Fibroblast of the aortic adventitia (primary cell): ENCODE measurements around the gene COPZ2. TPM values are rescaled to one million over a fixed set of nuclear protein-coding genes. Genes with fewer than 3 reads are reported as not detected.
A peak's percentile ranks its signal among the peaks of the same experiment; 100 is the strongest.

Experiments
- DNase-seq: peaks from one replicate; pipeline ENCODE4 v3.0.0-alpha.2; 2010; ENCODE audit warnings: low read depth
- H3K4me3 ChIP-seq: 2 replicates; pipeline ENCODE4 v1.5.1; 2011; ENCODE audit warnings: low read depth, mild to moderate bottlenecking, control low read depth, low read length, moderate library complexity
- total RNA-seq: library from RNA; depleted of rRNA; stranded (reverse); fragments of >200 nt; gene quantifications from 2 replicates; pipeline ENCODE4 v1.2.3, GENCODE V29; 2012; ENCODE audit warnings: low replicate concordance
- TF ChIP-seq, protein P1 (sequence below): IDR thresholded peaks from 2 replicates; pipeline ENCODE4 v1.5.1; 2011; ENCODE audit warnings: mild to moderate bottlenecking, low read length, control low read depth, inconsistent platforms; ENCODE audit not compliant: insufficient read depth

The COPZ2 gene
- total RNA-seq, 1 donor, result 80.5 TPM

DNA sequence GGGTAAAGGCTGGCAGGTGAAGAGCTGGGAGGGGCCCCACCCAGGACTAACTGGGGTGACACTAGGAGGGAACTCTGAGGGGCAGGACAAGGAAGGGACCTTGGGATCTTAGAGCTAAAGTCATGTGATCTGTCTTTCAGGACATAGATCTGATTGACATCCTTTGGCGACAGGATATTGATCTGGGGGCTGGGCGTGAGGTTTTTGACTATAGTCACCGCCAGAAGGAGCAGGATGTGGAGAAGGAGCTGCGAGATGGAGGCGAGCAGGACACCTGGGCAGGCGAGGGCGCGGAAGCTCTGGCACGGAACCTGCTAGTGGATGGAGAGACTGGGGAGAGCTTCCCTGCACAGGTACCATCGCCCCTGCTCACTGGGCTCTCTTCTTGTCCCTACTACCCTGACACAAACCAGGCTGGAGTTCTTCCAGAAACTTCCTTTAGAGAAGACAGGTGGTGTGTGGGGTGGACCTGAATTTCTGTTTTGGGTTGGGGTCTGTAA is 18.7 kb upstream of the COPZ2 start:
- TF ChIP-seq, protein P1, sequence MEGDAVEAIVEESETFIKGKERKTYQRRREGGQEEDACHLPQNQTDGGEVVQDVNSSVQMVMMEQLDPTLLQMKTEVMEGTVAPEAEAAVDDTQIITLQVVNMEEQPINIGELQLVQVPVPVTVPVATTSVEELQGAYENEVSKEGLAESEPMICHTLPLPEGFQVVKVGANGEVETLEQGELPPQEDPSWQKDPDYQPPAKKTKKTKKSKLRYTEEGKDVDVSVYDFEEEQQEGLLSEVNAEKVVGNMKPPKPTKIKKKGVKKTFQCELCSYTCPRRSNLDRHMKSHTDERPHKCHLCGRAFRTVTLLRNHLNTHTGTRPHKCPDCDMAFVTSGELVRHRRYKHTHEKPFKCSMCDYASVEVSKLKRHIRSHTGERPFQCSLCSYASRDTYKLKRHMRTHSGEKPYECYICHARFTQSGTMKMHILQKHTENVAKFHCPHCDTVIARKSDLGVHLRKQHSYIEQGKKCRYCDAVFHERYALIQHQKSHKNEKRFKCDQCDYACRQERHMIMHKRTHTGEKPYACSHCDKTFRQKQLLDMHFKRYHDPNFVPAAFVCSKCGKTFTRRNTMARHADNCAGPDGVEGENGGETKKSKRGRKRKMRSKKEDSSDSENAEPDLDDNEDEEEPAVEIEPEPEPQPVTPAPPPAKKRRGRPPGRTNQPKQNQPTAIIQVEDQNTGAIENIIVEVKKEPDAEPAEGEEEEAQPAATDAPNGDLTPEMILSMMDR, result no peak
- DNase-seq, result no peak
- H3K4me3 ChIP-seq, result peak overlapping the region; percentile 52

DNA sequence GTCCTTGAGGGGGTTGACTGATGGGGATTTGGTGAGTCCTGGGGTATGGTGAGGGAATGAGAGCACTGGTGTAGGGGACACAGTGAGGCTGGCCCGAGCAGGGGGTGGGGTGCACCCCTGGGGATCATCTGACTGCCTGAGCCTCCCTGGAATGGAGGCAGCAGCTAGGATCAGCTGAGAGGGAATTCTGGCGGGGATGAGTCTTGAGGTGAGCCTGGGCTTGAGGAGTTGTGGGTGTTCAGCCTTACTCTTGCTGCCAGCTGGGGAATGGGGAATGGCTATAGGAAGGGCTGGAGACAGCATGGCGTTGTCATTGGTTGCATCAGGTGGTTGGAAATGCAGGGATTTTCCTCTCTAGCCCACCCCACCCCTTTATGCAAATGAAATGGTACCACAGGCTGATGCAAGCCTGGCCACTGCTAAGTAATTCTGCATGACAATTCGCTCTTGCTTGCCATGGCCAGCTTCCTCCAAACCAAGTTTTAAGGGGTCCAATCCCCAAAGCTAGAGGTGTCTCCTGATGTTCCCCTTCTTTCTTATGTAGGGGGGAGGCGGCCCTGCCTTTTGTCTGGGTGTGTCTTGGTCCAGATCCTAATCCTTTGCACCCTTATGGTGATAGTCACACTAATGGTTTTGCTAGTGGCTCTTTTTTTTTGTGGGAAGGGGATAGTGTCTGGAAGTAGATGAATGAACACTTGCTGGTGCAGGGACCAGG is 18.1 kb upstream of the COPZ2 start:
- peak; percentile 96 for DNase-seq
- TF ChIP-seq, protein P1, result no peak
- H3K4me3 ChIP-seq, result peak overlapping the region; percentile 69

DNA sequence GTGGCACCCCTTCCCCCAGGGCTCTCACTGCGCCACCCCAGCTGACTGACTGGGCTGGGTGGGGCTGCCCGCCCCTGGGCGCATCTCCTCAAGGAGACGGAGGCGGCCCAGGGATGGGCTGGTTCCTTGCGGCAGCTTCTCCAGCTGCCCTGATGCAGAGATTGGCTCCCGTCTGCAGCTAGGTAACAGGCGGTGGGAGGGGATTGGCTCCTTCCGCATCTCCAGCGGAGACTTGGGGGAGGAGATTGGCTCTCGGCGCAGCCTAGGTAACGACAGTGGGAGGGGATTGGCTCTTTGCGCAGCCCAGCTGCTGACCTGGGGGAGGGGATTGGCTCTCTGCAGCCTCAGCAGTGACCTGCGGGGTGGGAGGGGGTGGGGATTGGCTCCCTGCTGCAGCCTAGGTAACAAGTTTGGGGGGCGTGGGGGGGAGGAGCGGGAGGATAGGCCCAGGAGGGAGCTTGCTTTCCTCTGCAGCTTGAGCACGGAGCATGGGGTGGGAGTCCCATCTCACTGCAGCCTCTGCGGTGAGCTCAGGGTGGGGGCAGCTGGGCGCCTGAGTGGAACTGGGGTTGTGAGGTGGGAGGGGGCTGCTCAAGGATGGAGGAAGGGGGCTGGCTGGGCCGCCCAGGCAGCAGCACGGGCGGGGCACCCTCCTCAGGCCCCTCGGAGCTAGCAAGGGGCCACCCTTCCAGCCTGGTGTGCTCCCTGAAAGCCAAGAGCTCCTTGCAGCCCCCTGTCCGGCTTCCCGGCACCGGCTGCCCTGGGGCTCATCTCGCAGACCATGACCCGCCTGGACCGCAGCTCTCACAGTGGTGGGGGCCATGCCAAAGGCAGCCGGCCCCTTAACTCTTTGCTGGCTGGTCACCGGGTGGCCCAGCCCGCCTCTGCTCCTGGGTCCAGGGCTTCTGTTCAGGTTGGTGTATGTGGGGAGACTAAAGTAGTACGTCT is 16.9 kb upstream of the COPZ2 start:
- DNase-seq, result peak; percentile 84
- TF ChIP-seq, protein P1, result no peak
- peak overlapping the region; percentile 69 for H3K4me3 ChIP-seq

DNA sequence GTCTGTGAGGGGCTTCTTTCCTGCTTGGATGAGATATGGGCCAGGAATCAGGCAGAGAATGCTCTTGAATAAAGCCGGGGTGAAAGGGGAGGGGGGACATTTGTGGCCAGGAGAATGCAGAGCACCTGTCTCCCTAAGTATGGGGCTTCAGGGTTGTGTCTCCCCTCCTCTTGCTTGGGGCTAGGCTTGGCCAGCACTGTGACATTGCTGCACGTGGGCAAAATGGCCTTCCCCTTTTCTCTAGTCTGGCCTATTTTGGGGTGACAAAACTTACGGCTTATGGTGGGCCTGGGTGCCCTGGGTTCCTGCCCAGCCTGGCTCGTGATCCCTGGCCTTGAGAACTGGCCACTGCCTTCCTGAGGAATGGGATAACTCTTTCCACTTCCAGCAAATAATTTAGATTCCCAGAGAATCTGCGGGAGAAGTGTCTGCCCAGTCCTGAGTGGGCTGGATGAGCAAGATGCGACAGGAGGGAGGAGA is 16.2 kb upstream of the COPZ2 start:
- peak overlapping the region; percentile 69 for H3K4me3 ChIP-seq
- DNase-seq, result no peak
- TF ChIP-seq, protein P1, result no peak

DNA sequence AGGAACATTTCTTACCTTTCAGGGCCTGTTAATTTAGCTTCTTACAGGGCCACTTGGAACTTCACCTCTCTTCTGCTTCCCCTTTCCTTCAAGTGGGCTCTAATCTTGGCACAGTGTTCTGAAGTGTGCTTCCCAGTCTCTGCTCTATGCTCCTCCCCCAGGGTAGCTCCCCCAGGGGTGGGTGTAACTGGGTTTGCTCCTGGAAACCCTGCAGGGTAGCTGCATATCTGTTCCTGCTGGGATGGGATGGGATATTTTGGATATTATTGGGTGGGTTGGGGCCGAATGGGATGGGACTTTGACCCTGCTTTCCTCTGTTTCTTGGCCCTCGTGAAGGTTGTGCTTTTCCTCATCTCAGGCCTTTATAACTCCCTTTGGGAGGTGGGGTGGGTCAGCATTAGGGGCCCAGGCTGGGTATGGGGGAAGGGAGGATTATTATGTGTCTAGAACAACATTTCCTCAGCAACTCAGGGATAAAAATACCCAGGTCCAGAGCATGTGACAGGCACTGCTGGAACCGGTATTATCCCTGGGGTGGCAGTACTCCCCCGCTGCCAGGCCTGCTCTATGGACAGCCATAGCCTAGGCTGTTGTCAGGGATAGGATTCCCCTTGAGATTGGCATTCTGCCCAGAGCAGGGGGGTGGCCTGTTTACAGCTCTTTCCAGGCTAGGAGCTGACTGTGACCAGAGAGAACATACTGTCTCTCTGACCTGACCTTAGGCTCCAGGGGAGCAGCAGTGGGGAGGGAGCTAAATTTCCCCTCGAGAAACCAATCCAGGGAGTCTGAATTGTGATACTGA is 15.6 kb upstream of the COPZ2 start:
- DNase-seq, result no peak
- H3K4me3 ChIP-seq, result peak overlapping the region; percentile 69
- TF ChIP-seq, protein P1, result no peak
